ENCODE measurements around the gene EPS8L2. TPM values are rescaled to one million over a fixed set of nuclear protein-coding genes. Genes with fewer than 3 reads are reported as not detected.
A peak's percentile ranks its signal among the peaks of the same experiment; 100 is the strongest.

EPS8L2 gene
- total and polyA plus RNA-seq, 9 of the 15 experiments (the other 6 are each of a cell fraction or from before 2014, with no cell fraction given), result 0.75 to 17.0 (median 3.7) TPM

DNA sequence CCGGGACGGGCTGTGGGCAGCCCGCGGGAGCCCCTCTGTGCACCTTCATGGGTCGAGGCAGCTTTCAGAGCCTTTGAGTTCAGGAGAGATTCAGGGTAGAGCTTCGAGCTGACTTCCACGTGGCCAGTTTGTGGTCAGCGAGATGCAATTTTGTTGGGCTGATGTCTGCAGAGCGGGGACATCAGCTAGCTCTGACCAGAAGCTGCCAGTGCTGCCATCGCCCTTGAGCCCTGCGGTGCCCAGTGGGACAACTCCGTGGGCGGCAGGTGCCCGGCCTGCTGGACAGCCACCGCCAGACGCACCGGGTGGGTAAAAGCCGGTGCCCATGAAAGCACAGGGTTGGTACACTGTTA, 42.0 kb downstream of the EPS8L2 start (continued):
- no peak for TF ChIP-seq ZNF76 (CRISPR knock-in tag; IDR thresholded peaks at IDR 0.05; ENCODE audit: borderline replicate concordance)
- TF ChIP-seq ZNF175 (CRISPR knock-in tag; IDR thresholded peaks at IDR 0.05; ENCODE audit: low read depth), result peak; percentile 56; the same call in 1 of the 2 replicates
- TF ChIP-seq, protein P1, sequence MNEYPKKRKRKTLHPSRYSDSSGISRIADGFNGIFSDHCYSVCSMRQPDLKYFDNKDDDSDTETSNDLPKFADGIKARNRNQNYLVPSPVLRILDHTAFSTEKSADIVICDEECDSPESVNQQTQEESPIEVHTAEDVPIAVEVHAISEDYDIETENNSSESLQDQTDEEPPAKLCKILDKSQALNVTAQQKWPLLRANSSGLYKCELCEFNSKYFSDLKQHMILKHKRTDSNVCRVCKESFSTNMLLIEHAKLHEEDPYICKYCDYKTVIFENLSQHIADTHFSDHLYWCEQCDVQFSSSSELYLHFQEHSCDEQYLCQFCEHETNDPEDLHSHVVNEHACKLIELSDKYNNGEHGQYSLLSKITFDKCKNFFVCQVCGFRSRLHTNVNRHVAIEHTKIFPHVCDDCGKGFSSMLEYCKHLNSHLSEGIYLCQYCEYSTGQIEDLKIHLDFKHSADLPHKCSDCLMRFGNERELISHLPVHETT (CRISPR knock-in tag; conservative IDR thresholded peaks at IDR 0.05 in 1 of 2, IDR thresholded peaks at IDR 0.05 in 1 of 2), result peak in 1 of 2 experiments; percentile 10; a peak in 1 of 4 replicates
- TF ChIP-seq E2F3 (CRISPR knock-in tag; IDR thresholded peaks at IDR 0.05), result 0 out of 2 replicates have a peak, but pooled peaks have one; percentile 75
- 0 out of 2 replicates have a peak, but pooled peaks have one; percentile 7 for TF ChIP-seq ZNF583 (CRISPR knock-in tag; IDR thresholded peaks at IDR 0.05)
- TF ChIP-seq L3MBTL2 (IDR thresholded peaks at IDR 0.05), result peak; percentile 93
- TF ChIP-seq FOXM1 (IDR thresholded peaks at IDR 0.05; ENCODE audit: low read depth), result no peak
- TF ChIP-seq FOXM1 (CRISPR knock-in tag; IDR thresholded peaks at IDR 0.05; ENCODE audit: low read depth), result 0 out of 2 replicates have a peak, but pooled peaks have one; percentile 10
- peak; percentile 7 for TF ChIP-seq CCNT2 (IDR thresholded peaks at IDR 0.05; ENCODE audit: borderline replicate concordance, extremely low read depth, insufficient read length, low read depth, low read length)
- TF ChIP-seq ZFPM2 (CRISPR knock-in tag; IDR thresholded peaks at IDR 0.05), result 0 out of 2 replicates have a peak, but pooled peaks have one; percentile 64
- no peak for TF ChIP-seq ZNF184 (CRISPR knock-in tag; IDR thresholded peaks at IDR 0.05)
- peak; percentile 5; the same call in 1 of the 2 replicates for TF ChIP-seq CXXC5 (CRISPR knock-in tag; IDR thresholded peaks at IDR 0.05)
- TF ChIP-seq, protein P2, sequence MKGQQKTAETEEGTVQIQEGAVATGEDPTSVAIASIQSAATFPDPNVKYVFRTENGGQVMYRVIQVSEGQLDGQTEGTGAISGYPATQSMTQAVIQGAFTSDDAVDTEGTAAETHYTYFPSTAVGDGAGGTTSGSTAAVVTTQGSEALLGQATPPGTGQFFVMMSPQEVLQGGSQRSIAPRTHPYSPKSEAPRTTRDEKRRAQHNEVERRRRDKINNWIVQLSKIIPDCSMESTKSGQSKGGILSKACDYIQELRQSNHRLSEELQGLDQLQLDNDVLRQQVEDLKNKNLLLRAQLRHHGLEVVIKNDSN (CRISPR knock-in tag; IDR thresholded peaks at IDR 0.05), result peak; percentile 49; the same call in 1 of the 2 replicates
- TF ChIP-seq, protein P3, sequence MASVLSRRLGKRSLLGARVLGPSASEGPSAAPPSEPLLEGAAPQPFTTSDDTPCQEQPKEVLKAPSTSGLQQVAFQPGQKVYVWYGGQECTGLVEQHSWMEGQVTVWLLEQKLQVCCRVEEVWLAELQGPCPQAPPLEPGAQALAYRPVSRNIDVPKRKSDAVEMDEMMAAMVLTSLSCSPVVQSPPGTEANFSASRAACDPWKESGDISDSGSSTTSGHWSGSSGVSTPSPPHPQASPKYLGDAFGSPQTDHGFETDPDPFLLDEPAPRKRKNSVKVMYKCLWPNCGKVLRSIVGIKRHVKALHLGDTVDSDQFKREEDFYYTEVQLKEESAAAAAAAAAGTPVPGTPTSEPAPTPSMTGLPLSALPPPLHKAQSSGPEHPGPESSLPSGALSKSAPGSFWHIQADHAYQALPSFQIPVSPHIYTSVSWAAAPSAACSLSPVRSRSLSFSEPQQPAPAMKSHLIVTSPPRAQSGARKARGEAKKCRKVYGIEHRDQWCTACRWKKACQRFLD (CRISPR knock-in tag; IDR thresholded peaks at IDR 0.05), result 0 out of 2 replicates have a peak, but pooled peaks have one; percentile 21
- TF ChIP-seq, protein P4, sequence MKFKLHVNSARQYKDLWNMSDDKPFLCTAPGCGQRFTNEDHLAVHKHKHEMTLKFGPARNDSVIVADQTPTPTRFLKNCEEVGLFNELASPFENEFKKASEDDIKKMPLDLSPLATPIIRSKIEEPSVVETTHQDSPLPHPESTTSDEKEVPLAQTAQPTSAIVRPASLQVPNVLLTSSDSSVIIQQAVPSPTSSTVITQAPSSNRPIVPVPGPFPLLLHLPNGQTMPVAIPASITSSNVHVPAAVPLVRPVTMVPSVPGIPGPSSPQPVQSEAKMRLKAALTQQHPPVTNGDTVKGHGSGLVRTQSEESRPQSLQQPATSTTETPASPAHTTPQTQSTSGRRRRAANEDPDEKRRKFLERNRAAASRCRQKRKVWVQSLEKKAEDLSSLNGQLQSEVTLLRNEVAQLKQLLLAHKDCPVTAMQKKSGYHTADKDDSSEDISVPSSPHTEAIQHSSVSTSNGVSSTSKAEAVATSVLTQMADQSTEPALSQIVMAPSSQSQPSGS (CRISPR knock-in tag; IDR thresholded peaks at IDR 0.05), result 0 out of 2 replicates have a peak, but pooled peaks have one; percentile 5
- TF ChIP-seq, protein P5, sequence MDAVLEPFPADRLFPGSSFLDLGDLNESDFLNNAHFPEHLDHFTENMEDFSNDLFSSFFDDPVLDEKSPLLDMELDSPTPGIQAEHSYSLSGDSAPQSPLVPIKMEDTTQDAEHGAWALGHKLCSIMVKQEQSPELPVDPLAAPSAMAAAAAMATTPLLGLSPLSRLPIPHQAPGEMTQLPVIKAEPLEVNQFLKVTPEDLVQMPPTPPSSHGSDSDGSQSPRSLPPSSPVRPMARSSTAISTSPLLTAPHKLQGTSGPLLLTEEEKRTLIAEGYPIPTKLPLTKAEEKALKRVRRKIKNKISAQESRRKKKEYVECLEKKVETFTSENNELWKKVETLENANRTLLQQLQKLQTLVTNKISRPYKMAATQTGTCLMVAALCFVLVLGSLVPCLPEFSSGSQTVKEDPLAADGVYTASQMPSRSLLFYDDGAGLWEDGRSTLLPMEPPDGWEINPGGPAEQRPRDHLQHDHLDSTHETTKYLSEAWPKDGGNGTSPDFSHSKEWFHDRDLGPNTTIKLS (IDR thresholded peaks at IDR 0.05; ENCODE audit: borderline replicate concordance, low read depth), result peak; percentile 65; the same call in 1 of the 2 replicates
- TF ChIP-seq NFRKB (IDR thresholded peaks at IDR 0.05; ENCODE audit: low read depth), result peak; percentile 62; the same call in 1 of the 2 replicates
- TF ChIP-seq, protein P6, sequence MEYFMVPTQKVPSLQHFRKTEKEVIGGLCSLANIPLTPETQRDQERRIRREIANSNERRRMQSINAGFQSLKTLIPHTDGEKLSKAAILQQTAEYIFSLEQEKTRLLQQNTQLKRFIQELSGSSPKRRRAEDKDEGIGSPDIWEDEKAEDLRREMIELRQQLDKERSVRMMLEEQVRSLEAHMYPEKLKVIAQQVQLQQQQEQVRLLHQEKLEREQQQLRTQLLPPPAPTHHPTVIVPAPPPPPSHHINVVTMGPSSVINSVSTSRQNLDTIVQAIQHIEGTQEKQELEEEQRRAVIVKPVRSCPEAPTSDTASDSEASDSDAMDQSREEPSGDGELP (CRISPR knock-in tag; IDR thresholded peaks at IDR 0.05; ENCODE audit: borderline replicate concordance), result peak; percentile 60; the same call in 1 of the 2 replicates
- no peak for TF ChIP-seq NR4A1 (CRISPR knock-in tag; IDR thresholded peaks at IDR 0.05)
- TF ChIP-seq NR4A1 (tag; IDR thresholded peaks at IDR 0.05), result peak; percentile 78
